GM23248 (cell line): ENCODE results near the gene RAB8B. TPM values are rescaled to one million over a fixed set of nuclear protein-coding genes. Genes with fewer than 3 reads are reported as not detected.
A peak's percentile ranks its signal among the peaks of the same experiment; 100 is the strongest.

Experiments
- DNase-seq: peaks from one replicate; pipeline ENCODE4 v3.0.0-alpha.2; 2015
- H2AFZ ChIP-seq: fragments of 200-600 bp; sonication (generic); 2 replicates; pipeline ENCODE4 v1.6.1; 2016; ENCODE audit warnings: antibody characterized with exemption
- H3F3A ChIP-seq: fragments of 200-600 bp; sonication (generic); 2 replicates; pipeline ENCODE4 v1.6.1; 2016; ENCODE audit warnings: mild to moderate bottlenecking, antibody characterized with exemption, mixed run types; ENCODE audit not compliant: insufficient read depth
- H3K27ac ChIP-seq: fragments of 200-600 bp; sonication (generic); 2 replicates; pipeline ENCODE4 v1.5.1; 2016; ENCODE audit warnings: mild to moderate bottlenecking
- H3K27me3 ChIP-seq: fragments of 200-600 bp; sonication (generic); replicated peaks from 2 replicates; pipeline ENCODE4 v1.6.1; 2016; ENCODE audit warnings: mild to moderate bottlenecking; ENCODE audit not compliant: insufficient read depth
- H3K36me3 ChIP-seq: fragments of 200-600 bp; sonication (generic); 2 replicates; pipeline ENCODE4 v1.6.1; 2016; ENCODE audit warnings: low read depth, mild to moderate bottlenecking
- H3K4me1 ChIP-seq: fragments of 200-600 bp; sonication (generic); 2 replicates; pipeline ENCODE4 v1.6.1; 2016; ENCODE audit warnings: mild to moderate bottlenecking; ENCODE audit not compliant: insufficient read depth
- H3K4me2 ChIP-seq: fragments of 200-600 bp; sonication (generic); one replicate; pipeline ENCODE4 v1.6.1; 2016; ENCODE audit warnings: mild to moderate bottlenecking; ENCODE audit not compliant: unreplicated experiment
- H3K4me3 ChIP-seq: fragments of 200-600 bp; sonication (generic); 2 replicates; pipeline ENCODE4 v1.5.1; 2016; ENCODE audit warnings: mild to moderate bottlenecking
- H3K79me2 ChIP-seq: fragments of 200-600 bp; sonication (generic); 2 replicates; pipeline ENCODE4 v1.6.1; 2016; ENCODE audit warnings: mild to moderate bottlenecking; ENCODE audit not compliant: insufficient read depth
- H3K9ac ChIP-seq: fragments of 200-600 bp; sonication (generic); 2 replicates; pipeline ENCODE4 v1.6.1; 2016; ENCODE audit warnings: mild to moderate bottlenecking
- H3K9me2 ChIP-seq: fragments of 200-600 bp; sonication (generic); 2 replicates; pipeline ENCODE4 v1.6.1; 2016; ENCODE audit warnings: mixed run types, mild to moderate bottlenecking, moderate library complexity; ENCODE audit not compliant: insufficient read depth
- H3K9me3 ChIP-seq: fragments of 200-600 bp; sonication (generic); one replicate; pipeline ENCODE4 v1.6.1; 2017; ENCODE audit warnings: low read depth
- H4K20me1 ChIP-seq: fragments of 200-600 bp; sonication (generic); 2 replicates; pipeline ENCODE4 v1.6.0; 2016; ENCODE audit not compliant: insufficient read depth
- EZH2 ChIP-seq: fragments of 200-600 bp; sonication (generic); IDR thresholded peaks from 2 replicates; pipeline ENCODE4 v1.6.1; 2018; ENCODE audit warnings: antibody characterized with exemption, mild to moderate bottlenecking; ENCODE audit not compliant: insufficient read depth, poor library complexity, severe bottlenecking
- EZH2phosphoT487 ChIP-seq: fragments of 200-600 bp; sonication (generic); IDR thresholded peaks from 2 replicates; pipeline ENCODE4 v1.6.1; 2018; ENCODE audit warnings: antibody characterized with exemption, moderate library complexity, mild to moderate bottlenecking, low read depth; ENCODE audit not compliant: insufficient read depth
- WGBS, 2 experiments: methylation state at CpG; one replicate each; pipeline ENCODE4 v1.1.6; 2015 to 2017; ENCODE audit warnings: low lambda C conversion rate in 2 of 2, low coverage in 1 of 2; ENCODE audit errors: missing lambda C conversion rate in 2 of 2; 5-methylcytosine and 5-hydroxymethylcytosine counted together
- in situ Hi-C: fragments of 300-500 bp; cut with MboI; formaldehyde crosslinking; loops from 2 replicates; pipeline ENCODE4 v1.15.0; 2020
- polyA plus RNA-seq: library from polyadenylated mRNA; unstranded; fragments of >200 nt; fragmentation: Nextera tagmentation; extraction: Ambion mirVana; gene quantifications from 2 replicates; pipeline ENCODE4 v1.2.1, GENCODE V29; 2016
- total RNA-seq: library from RNA; depleted of rRNA; stranded (reverse); fragments of >200 nt; shearing (Covaris generic); gene quantifications from 2 replicates; pipeline ENCODE4 v1.2.3, GENCODE V29; 2014

The RAB8B gene
- total and polyA plus RNA-seq, 2 experiments from 2014 or later, result 43.6 to 54.3 TPM

DNA sequence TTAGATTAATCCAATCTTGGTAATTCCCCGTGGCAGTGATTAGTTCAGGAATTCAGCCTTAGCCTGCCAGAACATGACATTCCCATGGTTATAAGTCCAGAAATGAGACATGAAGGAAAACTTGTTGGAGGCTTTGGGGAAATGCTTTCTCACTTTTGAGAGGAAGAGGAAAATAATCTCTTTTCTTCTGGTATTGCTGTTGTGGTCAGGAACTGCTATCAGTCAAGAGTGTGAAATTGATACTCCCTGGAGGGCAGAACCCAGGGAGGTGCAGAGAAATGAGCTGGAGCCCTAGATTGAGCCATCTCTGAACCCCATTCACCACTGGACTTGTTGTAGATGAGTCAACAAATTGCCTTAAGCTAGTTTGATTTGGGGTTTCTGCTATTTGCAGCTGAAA lies 49.4 kb downstream of the RAB8B start:
- in situ Hi-C loops, result no loop called here
- H3K4me1 ChIP-seq, result peaks cover 57% of the 10 kb centered on the region
- no peaks in the 10 kb centered on the region for H4K20me1 ChIP-seq
- peaks cover 71% of the 10 kb centered on the region for H3K79me2 ChIP-seq
- H3K9me3 ChIP-seq, result no peaks in the 10 kb centered on the region
- no peak for TF ChIP-seq EZH2
- TF ChIP-seq EZH2phosphoT487, result peak; percentile 77; the same call in 1 of the 2 replicates
- H3K36me3 ChIP-seq, result no peaks in the 10 kb centered on the region
- H3K9me2 ChIP-seq, result no peaks in the 10 kb centered on the region
- WGBS, 2 experiments, result 0 to 5% methylated on average over 1 of the region's 1 CpG
- H2AFZ ChIP-seq, result no peak overlapping the region
- H3K27me3 ChIP-seq, result no peaks in the 10 kb centered on the region
- peaks cover 67% of the 10 kb centered on the region for H3F3A ChIP-seq
- peak overlapping the region; percentile 64 for H3K27ac ChIP-seq
- DNase-seq, result peak; percentile 83
- no peak overlapping the region for H3K4me3 ChIP-seq
- peak overlapping the region; percentile 33 for H3K4me2 ChIP-seq
- H3K9ac ChIP-seq, result no peak overlapping the region

DNA sequence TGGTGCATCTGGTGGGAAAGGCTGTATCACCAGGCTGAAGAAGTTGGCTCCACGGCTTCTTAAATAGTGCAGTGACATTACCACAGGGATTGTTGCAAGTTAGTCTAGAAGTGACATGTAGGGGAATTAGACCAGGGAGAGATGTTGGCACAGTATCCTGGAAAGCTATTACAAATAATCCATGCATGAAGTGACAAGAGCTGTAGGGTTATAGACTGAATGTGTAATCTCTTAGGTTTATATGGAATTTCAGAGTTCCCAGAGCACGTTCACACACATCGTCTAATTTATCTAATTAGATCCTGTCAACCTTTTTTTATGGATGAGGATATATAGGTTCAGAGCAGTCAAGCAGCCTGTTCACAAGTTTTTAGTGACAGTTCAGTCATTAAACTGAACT lies 50.7 kb downstream of the RAB8B start:
- Histone ChIP-seq H3K27ac (no peak overlapping the region), H3K4me2 (no peak overlapping the region), H3K4me1 (peaks cover 57% of the 10 kb centered on the region), H3K9me2 (no peaks in the 10 kb centered on the region), H3K27me3 (no peaks in the 10 kb centered on the region), H2AFZ (no peak overlapping the region), H4K20me1 (no peaks in the 10 kb centered on the region), H3K9me3 (no peaks in the 10 kb centered on the region), H3F3A (peaks cover 65% of the 10 kb centered on the region), H3K4me3 (no peak overlapping the region), H3K9ac (no peak overlapping the region), H3K79me2 (peaks cover 64% of the 10 kb centered on the region), H3K36me3 (no peaks in the 10 kb centered on the region)
- WGBS, 2 experiments, result 94 to 98% methylated on average over 3 of the region's 3 CpGs
- in situ Hi-C loops, result no loop called here
- no peak for DNase-seq
- TF ChIP-seq EZH2phosphoT487 (no peak), EZH2 (no peak)

DNA sequence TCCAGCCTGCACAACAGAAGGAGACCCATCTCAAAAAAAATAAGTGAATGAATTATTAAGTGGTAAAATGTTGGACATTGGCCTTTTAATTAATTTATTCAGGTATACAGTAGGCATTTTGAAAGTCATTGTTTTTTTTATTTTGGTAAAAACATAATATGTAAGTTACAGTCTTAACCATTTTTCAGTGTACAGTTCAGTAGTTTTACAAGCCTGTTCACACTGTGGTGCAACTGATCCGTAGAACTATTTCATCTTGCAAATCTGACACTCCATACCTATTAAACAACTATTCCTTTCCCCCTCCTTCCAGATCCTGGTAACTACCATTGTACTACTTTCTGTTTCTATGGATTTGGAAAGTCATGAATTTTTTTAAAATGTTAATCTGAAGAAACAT lies 51.9 kb downstream of the RAB8B start:
- no peak overlapping the region for H3K4me3 ChIP-seq
- H3K4me2 ChIP-seq, result no peak overlapping the region
- no peaks in the 10 kb centered on the region for H3K9me3 ChIP-seq
- H3K27me3 ChIP-seq, result no peaks in the 10 kb centered on the region
- H3K27ac ChIP-seq, result no peak overlapping the region
- no peaks in the 10 kb centered on the region; the same call in 1 of the 2 replicates for H3K36me3 ChIP-seq
- TF ChIP-seq EZH2 (no peak), EZH2phosphoT487 (no peak)
- H3F3A ChIP-seq, result peaks cover 66% of the 10 kb centered on the region
- H3K4me1 ChIP-seq, result peaks cover 60% of the 10 kb centered on the region
- in situ Hi-C loops, result no loop called here
- DNase-seq, result no peak
- H3K79me2 ChIP-seq, result peaks cover 56% of the 10 kb centered on the region
- no peak overlapping the region for H3K9ac ChIP-seq
- no peaks in the 10 kb centered on the region for H3K9me2 ChIP-seq
- 91 to 97% methylated on average over 1 of the region's 1 CpG for WGBS, 2 experiments
- H4K20me1 ChIP-seq, result no peaks in the 10 kb centered on the region
- no peak overlapping the region for H2AFZ ChIP-seq

DNA sequence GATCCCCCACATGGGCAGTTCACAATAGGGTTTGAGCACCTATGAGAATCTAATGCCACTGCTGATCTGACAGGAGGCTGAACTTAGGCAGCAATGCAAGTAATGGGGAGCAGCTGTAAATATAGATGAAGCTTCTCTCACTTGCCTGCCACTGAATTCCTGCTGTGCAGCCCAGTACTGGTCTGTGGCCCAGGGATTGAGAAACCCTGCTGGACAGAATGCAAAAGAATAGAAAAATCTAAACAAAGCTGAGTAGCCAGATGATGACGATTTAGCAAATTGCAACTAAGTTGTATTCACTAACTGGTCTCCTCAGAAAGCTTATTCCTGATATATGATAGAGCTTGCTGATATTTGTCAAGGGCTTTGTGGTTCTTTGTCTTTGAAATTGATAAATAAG lies 53.7 kb downstream of the RAB8B start:
- Histone ChIP-seq H3F3A (peaks cover 70% of the 10 kb centered on the region), H3K9ac (peak overlapping the region; percentile 48), H3K27me3 (no peaks in the 10 kb centered on the region), H3K4me1 (peaks cover 66% of the 10 kb centered on the region), H3K4me2 (peak overlapping the region; percentile 31), H3K79me2 (peaks cover 40% of the 10 kb centered on the region), H3K27ac (peak overlapping the region; percentile 73), H4K20me1 (no peaks in the 10 kb centered on the region), H3K36me3 (no peaks in the 10 kb centered on the region; the same call in 1 of the 2 replicates), H3K4me3 (peak overlapping the region; percentile 17; the same call in 1 of the 2 replicates), H3K9me3 (no peaks in the 10 kb centered on the region), H3K9me2 (no peaks in the 10 kb centered on the region), H2AFZ (no peak overlapping the region)
- peak; percentile 88 for DNase-seq
- TF ChIP-seq EZH2 (no peak), EZH2phosphoT487 (no peak)
- in situ Hi-C loops, result no loop called here
- WGBS, 2 experiments, result 3 to 12% methylated on average over 1 of the region's 1 CpG
